IMR-90 (cell line): ENCODE results near the gene PIK3R5. TPM values are rescaled to one million over a fixed set of nuclear protein-coding genes. Genes with fewer than 3 reads are reported as not detected.

Source experiments
- ATAC-seq: fragments of 200-7000 bp; cut with Tn5 transposase; 2 replicates; pipeline ENCODE4 v1.9.1; 2020; ENCODE audit warnings: low read depth, mild to moderate bottlenecking, moderate library complexity
- BruUV-seq: library from RNA; stranded (reverse); fragments of 400-500 nt; replicated peaks from 2 replicates; lab custom pipeline; 2021; lab: Mats Ljungman, UMichigan
- CTCF ChIA-PET: fragments of 300-600 bp; formaldehyde crosslinking; extraction: SDS; loops from one replicate; lab custom pipeline; 2021; ENCODE audit warnings: antibody characterized with exemption; lab: Yijun Ruan, JAX
- POLR2A ChIA-PET: fragments of 300-600 bp; sonication (Branson Sonifier 250); formaldehyde crosslinking; loops from one replicate; lab custom pipeline; 2022; ENCODE audit warnings: antibody characterized with exemption; ENCODE audit not compliant: unreplicated experiment; lab: Charles Lee
- DNase-seq: peaks from one replicate; pipeline ENCODE4 v3.0.0; 2013
- H2AFZ ChIP-seq: replicated peaks from 2 replicates; pipeline ENCODE3; 2013; ENCODE audit warnings: low read length, mild to moderate bottlenecking; ENCODE audit not compliant: poor library complexity
- H2AK5ac ChIP-seq: 2 replicates; pipeline ENCODE4 v1.6.1; 2013; ENCODE audit warnings: low read depth, low read length, inconsistent platforms
- H2AK9ac ChIP-seq: replicated peaks from 2 replicates; pipeline ENCODE3; 2013; ENCODE audit warnings: mild to moderate bottlenecking, low read depth, low read length, moderate library complexity; ENCODE audit not compliant: poor library complexity
- H2BK120ac ChIP-seq: 2 replicates; pipeline ENCODE4 v1.6.1; 2013; ENCODE audit warnings: low read depth, low read length, inconsistent platforms
- H2BK15ac ChIP-seq: 3 replicates; pipeline ENCODE4 v1.6.1; 2013; ENCODE audit warnings: low read depth, low read length, inconsistent platforms
- H2BK20ac ChIP-seq: 2 replicates; pipeline ENCODE4 v1.6.1; 2013; ENCODE audit warnings: low read depth, mild to moderate bottlenecking, inconsistent platforms, low read length, moderate library complexity
- H2BK5ac ChIP-seq: 2 replicates; pipeline ENCODE4 v1.6.1; 2013; ENCODE audit warnings: mild to moderate bottlenecking, low read depth, low read length, inconsistent platforms; ENCODE audit not compliant: poor library complexity, severe bottlenecking
- H3K14ac ChIP-seq: replicated peaks from 2 replicates; pipeline ENCODE4 v1.6.1; 2013; ENCODE audit warnings: low read depth, low read length, inconsistent platforms
- H3K18ac ChIP-seq: 2 replicates; pipeline ENCODE4 v1.6.1; 2013; ENCODE audit warnings: low read depth, low read length, control low read depth
- H3K23ac ChIP-seq: 2 replicates; pipeline ENCODE4 v1.6.1; 2013; ENCODE audit warnings: low read depth, low read length, inconsistent platforms
- H3K27ac ChIP-seq: 2 replicates; pipeline ENCODE4 v1.5.1; 2013; ENCODE audit warnings: mild to moderate bottlenecking, control low read depth, low read length; ENCODE audit not compliant: insufficient read depth
- H3K27me3 ChIP-seq: 2 replicates; pipeline ENCODE4 v1.6.1; 2013; ENCODE audit warnings: low read length; ENCODE audit not compliant: control insufficient read depth, insufficient read depth
- H3K36me3 ChIP-seq: 2 replicates; pipeline ENCODE4 v1.6.1; 2013; ENCODE audit warnings: low read length, mixed read lengths; ENCODE audit not compliant: control insufficient read depth, insufficient read depth
- H3K4ac ChIP-seq: 2 replicates; pipeline ENCODE4 v1.6.1; 2013; ENCODE audit warnings: low read depth, low read length, inconsistent platforms
- H3K4me1 ChIP-seq: 2 replicates; pipeline ENCODE4 v1.6.1; 2013; ENCODE audit warnings: low read length, mixed read lengths; ENCODE audit not compliant: control insufficient read depth, insufficient read depth
- H3K4me2 ChIP-seq: 2 replicates; pipeline ENCODE4 v1.6.1; 2013; ENCODE audit warnings: low read depth, mild to moderate bottlenecking, control low read depth, low read length, moderate library complexity
- H3K4me3 ChIP-seq: 2 replicates; pipeline ENCODE4 v1.5.1; 2013; ENCODE audit warnings: low read depth, mild to moderate bottlenecking, control low read depth, low read length, moderate library complexity; ENCODE audit not compliant: insufficient read depth
- H3K56ac ChIP-seq: 2 replicates; pipeline ENCODE4 v1.6.1; 2013; ENCODE audit warnings: low read length, inconsistent platforms; ENCODE audit not compliant: insufficient read depth; ENCODE audit errors: extremely low read depth
- H3K79me1 ChIP-seq, 2 experiments: 2 replicates each; pipeline ENCODE4 v1.6.1; 2013; ENCODE audit warnings: low read length in 2 of 2, inconsistent platforms in 1 of 2, low read depth in 1 of 2
- H3K9ac ChIP-seq: 2 replicates; pipeline ENCODE4 v1.6.1; 2013; ENCODE audit warnings: low read depth, low read length, control low read depth
- H3K9me1 ChIP-seq: 2 replicates; pipeline ENCODE4 v1.6.1; 2013; ENCODE audit warnings: low read length, inconsistent platforms; ENCODE audit not compliant: insufficient read depth
- H3K9me3 ChIP-seq: 2 replicates; pipeline ENCODE4 v1.6.1; 2013; ENCODE audit warnings: low read length; ENCODE audit not compliant: control insufficient read depth, insufficient read depth
- H4K20me1 ChIP-seq: 2 replicates; pipeline ENCODE4 v1.6.1; 2013; ENCODE audit warnings: low read length, inconsistent platforms; ENCODE audit not compliant: insufficient read depth
- H4K5ac ChIP-seq: 2 replicates; pipeline ENCODE4 v1.6.1; 2013; ENCODE audit warnings: mild to moderate bottlenecking, low read depth, low read length, control low read depth
- H4K8ac ChIP-seq, 2 experiments: 2 replicates each; pipeline ENCODE4 v1.6.1; 2013; ENCODE audit warnings: low read depth in 2 of 2, low read length in 2 of 2, control low read depth in 1 of 2, inconsistent platforms in 1 of 2
- H4K91ac ChIP-seq: 2 replicates; pipeline ENCODE4 v1.6.1; 2013; ENCODE audit warnings: low read depth, low read length, inconsistent platforms; ENCODE audit not compliant: insufficient read depth
- BHLHE40 ChIP-seq: fragments of 150-350 bp; IDR thresholded peaks from 2 replicates; pipeline ENCODE4 v1.6.1; 2016; ENCODE audit warnings: mild to moderate bottlenecking, low read depth, low read length
- CEBPB ChIP-seq: IDR thresholded peaks from 2 replicates; pipeline ENCODE4 v1.6.1; 2012; ENCODE audit warnings: low read depth, low read length, improper control_type of control experiment
- CTCF ChIP-seq: conservative IDR thresholded peaks from 2 replicates; pipeline ENCODE4 v1.5.1; 2012; ENCODE audit warnings: mild to moderate bottlenecking, low read depth, low read length, improper control_type of control experiment
- ELK1 ChIP-seq: fragments of 150-350 bp; IDR thresholded peaks from 2 replicates; pipeline ENCODE4 v1.6.1; 2016; ENCODE audit warnings: low read depth, mild to moderate bottlenecking, low read length, moderate library complexity, borderline replicate concordance
- FOS ChIP-seq: fragments of 150-350 bp; IDR thresholded peaks from 2 replicates; pipeline ENCODE4 v1.6.1; 2016; ENCODE audit warnings: low read depth, low read length
- MAFK ChIP-seq: IDR thresholded peaks from 2 replicates; pipeline ENCODE4 v1.6.1; 2012; ENCODE audit warnings: low read depth, low read length, improper control_type of control experiment
- MXI1 ChIP-seq: IDR thresholded peaks from 2 replicates; pipeline ENCODE4 v1.6.1; 2012; ENCODE audit warnings: low read depth, mild to moderate bottlenecking, low read length, moderate library complexity, borderline replicate concordance
- NFE2L2 ChIP-seq: fragments of 150-350 bp; IDR thresholded peaks from 2 replicates; pipeline ENCODE4 v1.6.1; 2016; ENCODE audit warnings: low read depth, mild to moderate bottlenecking, low read length
- POLR2A ChIP-seq: IDR thresholded peaks from 2 replicates; pipeline ENCODE4 v1.6.1; 2012; ENCODE audit warnings: mild to moderate bottlenecking, low read depth, low read length
- RAD21 ChIP-seq: IDR thresholded peaks from 2 replicates; pipeline ENCODE4 v1.6.1; 2012; ENCODE audit warnings: low read length, improper control_type of control experiment
- RCOR1 ChIP-seq: IDR thresholded peaks from 2 replicates; pipeline ENCODE4 v1.6.1; 2012; ENCODE audit warnings: mild to moderate bottlenecking, low read length, improper control_type of control experiment; ENCODE audit not compliant: insufficient replicate concordance
- RFX5 ChIP-seq: IDR thresholded peaks from 2 replicates; pipeline ENCODE4 v1.8.0; 2012; ENCODE audit warnings: low read depth, mild to moderate bottlenecking, low read length, moderate library complexity
- SMC3 ChIP-seq: fragments of 150-350 bp; IDR thresholded peaks from 2 replicates; pipeline ENCODE4 v1.6.1; 2016; ENCODE audit warnings: low read depth, mild to moderate bottlenecking, antibody characterized with exemption, low read length, moderate library complexity
- WGBS, 2 experiments: methylation state at CpG; one replicate each; pipeline versions ENCODE4 v1.1.5 to v1.1.7; 2013; ENCODE audit warnings: missing lambda C conversion rate in 2 of 2; ENCODE audit not compliant: insufficient read length in 1 of 2; ENCODE audit errors: extremely low coverage in 2 of 2; 5-methylcytosine and 5-hydroxymethylcytosine counted together
- dilution Hi-C: fragments of 300-500 bp; cut with HindIII; formaldehyde crosslinking; loops from one replicate; pipeline ENCODE4 v1.14.3; 2018; ENCODE audit warnings: low sequenced_read_pairs; ENCODE audit not compliant: unreplicated experiment
- in situ Hi-C: fragments of 300-500 bp; cut with MboI; formaldehyde crosslinking; loops from 3 replicates; pipeline ENCODE4 v1.14.3; 2019; ENCODE audit warnings: low sequenced_read_pairs, inconsistent platforms, mixed read lengths
- intact Hi-C: fragments of 100-400 bp; cut with micrococcal nuclease; formaldehyde crosslinking; loops from 2 replicates; pipeline ENCODE4 v1.10.0; 2022
- polyA plus RNA-seq, 3 experiments: library from polyadenylated mRNA; depleted of rRNA; stranded (reverse); fragments of >200 nt; gene quantifications; 2 replicates each; pipeline ENCODE4 v1.2.3, GENCODE V29; 2012; ENCODE audit warnings: low replicate concordance in 1 of 3
- total RNA-seq: library from RNA; depleted of rRNA; stranded (reverse); fragments of >200 nt; gene quantifications from 2 replicates; pipeline ENCODE4 v1.2.3, GENCODE V29; 2012

Gene PIK3R5
- total and polyA plus RNA-seq, 2 of the 4 experiments (the other 2 are of a cell fraction): not detected

DNA sequence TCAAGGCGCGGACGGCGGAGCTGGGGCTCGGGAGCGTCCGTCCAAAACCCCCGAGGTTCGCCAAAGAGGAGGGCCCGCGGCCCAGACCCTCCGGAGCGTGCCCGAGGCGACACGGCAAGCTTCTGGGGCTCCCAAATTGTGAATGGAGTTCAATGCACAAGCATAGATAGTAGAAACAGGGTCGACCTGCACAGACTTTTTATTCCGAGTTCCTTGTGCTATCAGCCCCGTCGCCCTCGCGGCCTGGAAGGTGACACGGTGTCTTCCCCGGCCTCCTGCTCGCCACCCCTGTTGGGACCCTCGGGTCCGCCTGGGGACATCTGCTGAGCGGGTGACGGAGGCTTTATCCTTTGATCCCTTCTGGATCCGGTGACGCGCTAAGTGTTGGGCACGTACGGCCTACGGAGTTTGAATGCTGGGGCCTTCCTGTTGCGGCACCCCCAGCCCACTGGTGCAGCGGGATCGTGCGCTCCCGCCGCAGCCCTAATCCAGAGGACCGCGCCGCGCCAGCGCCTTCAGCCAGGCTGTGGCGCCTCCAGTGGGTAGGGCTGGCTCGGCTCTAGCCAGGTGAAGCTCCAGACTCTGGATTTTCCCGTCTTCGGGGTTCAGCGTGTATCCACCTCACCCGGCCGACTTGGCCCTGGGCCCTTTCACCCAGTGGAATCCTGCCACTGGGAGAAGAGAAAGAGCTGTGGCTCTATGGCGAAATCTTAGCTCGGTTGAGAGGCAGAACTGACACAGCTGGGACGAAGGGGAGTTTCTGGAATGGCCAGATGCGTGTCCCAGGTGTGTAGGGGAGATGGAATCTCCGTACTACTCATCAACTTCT lies 38.8 kb upstream of the PIK3R5 start:
- WGBS, 2 experiments: 10% methylated on average over 35 of the region's 58 CpGs; no CpG with 5 or more reads in 1 of the 2 experiments
- no peak overlapping the region for H3K4me3 ChIP-seq
- H2BK5ac ChIP-seq: no peak overlapping the region
- no peak overlapping the region for H4K8ac ChIP-seq
- no peak overlapping the region for H2BK20ac ChIP-seq
- CTCF ChIA-PET: interaction anchor here (0.6 kb wide), 1 partner anchor 59 kb away, joined by 3 read pairs; no protein-coding TSS in a partner anchor
- H2BK15ac ChIP-seq: no peak overlapping the region
- no peak overlapping the region for H3K4me2 ChIP-seq
- POLR2A ChIA-PET: no interaction called here
- no peaks in the 10 kb centered on the region for H3K9me1 ChIP-seq
- no peak overlapping the region for H3K14ac ChIP-seq
- no peaks in the 10 kb centered on the region for H3K9me3 ChIP-seq
- H4K20me1 ChIP-seq: no peaks in the 10 kb centered on the region
- no peak overlapping the region for H3K4ac ChIP-seq
- peaks cover 32% of the 10 kb centered on the region for H3K27me3 ChIP-seq
- in situ Hi-C loops: no loop called here
- no peaks in the 10 kb centered on the region for H3K4me1 ChIP-seq
- BruUV-seq: no TSS peak
- no peak overlapping the region for H3K23ac ChIP-seq
- no peak overlapping the region for H2AK5ac ChIP-seq
- no peak overlapping the region for H2AK9ac ChIP-seq
- ATAC-seq (no peak), DNase-seq (no peak)
- dilution Hi-C loops: no loop called here
- no peak overlapping the region for H4K5ac ChIP-seq
- intact Hi-C loops: no loop called here
- H3K56ac ChIP-seq: no peak overlapping the region
- H3K27ac ChIP-seq: no peak overlapping the region
- H2BK120ac ChIP-seq: no peak overlapping the region
- H3K9ac ChIP-seq: no peak overlapping the region
- no peak overlapping the region for H3K18ac ChIP-seq
- no peaks in the 10 kb centered on the region for H3K36me3 ChIP-seq
- TF ChIP-seq FOS (no peak), ELK1 (no peak), RCOR1 (no peak), CTCF (no peak), MXI1 (no peak), POLR2A (no peak), MAFK (no peak), NFE2L2 (no peak), CEBPB (no peak), RAD21 (no peak), RFX5 (no peak), BHLHE40 (no peak), SMC3 (no peak)
- no peak overlapping the region for H4K91ac ChIP-seq
- H3K79me1 ChIP-seq: no peaks in the 10 kb centered on the region
- no peak overlapping the region for H2AFZ ChIP-seq
